ENCODE data around the gene SOX30. TPM values are rescaled to one million over a fixed set of nuclear protein-coding genes. Genes with fewer than 3 reads are reported as not detected.
A peak's percentile ranks its signal among the peaks of the same experiment; 100 is the strongest.

SOX30 gene
- polyA plus RNA-seq, 2 of the 4 experiments (the other 2 are of a cell fraction) = 0.08 to 0.10 TPM

DNA sequence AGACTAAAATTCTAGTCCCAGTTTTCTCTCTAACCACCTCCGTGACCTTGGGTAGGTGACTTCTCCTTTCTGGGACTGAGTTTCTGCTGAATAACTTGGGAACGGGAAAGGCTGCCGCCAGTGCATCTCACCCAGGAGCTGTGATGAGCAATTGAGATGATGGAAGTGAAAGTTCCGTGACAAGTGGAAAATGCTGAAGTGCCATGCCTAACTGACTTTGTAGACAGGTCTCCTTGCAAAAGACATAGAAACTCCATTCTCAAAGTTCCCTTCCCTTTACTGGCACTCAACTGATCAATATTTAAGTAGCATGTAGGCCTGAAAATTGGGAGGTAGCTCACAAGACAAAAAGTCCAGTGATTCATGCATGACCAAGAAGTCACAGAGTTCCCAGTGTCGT lies 70.3 kb downstream of the SOX30 start (continued):
- TF ChIP-seq CTCF (IDR thresholded peaks at IDR 0.05) = no peak
- TF ChIP-seq FOXS1 (CRISPR knock-in tag; IDR thresholded peaks at IDR 0.05) = no peak

DNA sequence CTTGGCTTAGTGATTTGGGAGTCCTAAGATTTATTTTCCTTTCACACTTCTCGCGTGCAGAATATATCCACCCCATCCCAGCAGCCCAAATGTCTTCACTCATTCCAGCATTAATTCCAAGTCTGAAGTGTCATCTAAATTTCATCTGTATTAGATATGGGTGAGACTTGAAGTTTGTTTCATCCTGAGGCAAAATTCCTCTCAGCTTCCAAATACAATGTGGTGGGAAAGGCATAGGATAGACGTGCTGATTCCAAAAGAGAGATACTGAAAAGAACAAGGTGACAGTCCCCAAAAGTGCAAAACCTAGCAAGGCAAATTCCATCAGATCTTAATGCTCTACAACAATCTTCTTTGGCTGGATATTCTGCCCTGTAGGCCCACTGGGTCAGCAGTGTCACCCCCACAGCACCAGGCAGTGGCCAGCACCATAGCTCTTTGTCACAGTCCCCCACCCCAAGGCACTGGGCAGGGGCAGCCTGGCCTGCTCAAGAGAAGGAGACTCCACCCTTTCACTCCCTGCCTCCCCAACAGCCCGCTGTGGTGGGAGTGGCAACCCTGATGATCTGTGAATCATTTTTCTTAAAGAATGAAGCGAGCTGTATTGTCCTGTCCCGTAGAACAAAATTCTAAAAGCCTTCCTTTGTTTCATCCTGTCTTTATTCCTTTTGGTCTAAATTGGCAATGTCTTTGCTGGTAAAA lies 74.0 kb downstream of the SOX30 start:
- WGBS (ENCODE audit: missing lambda C conversion rate) = 88% methylated on average over 6 of the region's 6 CpGs
- TF ChIP-seq ZNF302 (CRISPR knock-in tag; IDR thresholded peaks at IDR 0.05) = no peak
- no peak for TF ChIP-seq KDM5A (IDR thresholded peaks at IDR 0.05)
- no peak for TF ChIP-seq RAD21 (conservative IDR thresholded peaks at IDR 0.05 in 1 of 2, IDR thresholded peaks at IDR 0.05 in 1 of 2)
- TF ChIP-seq MAZ (IDR thresholded peaks at IDR 0.05; ENCODE audit: borderline replicate concordance, low read depth, low read length) = no peak
- ATAC-seq = no peak
- Histone ChIP-seq H3K4me1 (peaks cover 11% of the 10 kb centered on the region; the same call in 1 of the 3 replicates), H3K4me3 (no peak overlapping the region), H3K9me3 (no peaks in the 10 kb centered on the region), H3K4me2 (no peak overlapping the region), H3K27ac (no peak overlapping the region)
- CTCF ChIA-PET = interaction anchor here (0.6 to 1.3 kb wide), 2 partner anchors 18 to 89 kb away, joined by 3 to 4 read pairs; no protein-coding TSS in a partner anchor
- FAIRE-seq = no peak
- no peak for DNase-seq (ENCODE audit: low read depth in 1 of 2, low spot score in 1 of 2)
- POLR2A ChIA-PET = no interaction called here

GRCh38 chr5:157576678-157577077 lies 75.6 kb downstream of the SOX30 start:
- Histone ChIP-seq H3K27ac (peak overlapping the region in 1 of 2 experiments; percentile 94; a peak in 3 of 6 replicates), H3K4me3 (no peak overlapping the region), H3K9me3 (no peaks in the 10 kb centered on the region), H3K4me1 (peaks cover 11% of the 10 kb centered on the region; the same call in 1 of the 3 replicates), H3K4me2 (peak overlapping the region; percentile 83; the same call in 1 of the 3 replicates)
- CTCF ChIA-PET = interaction anchor here (0.9 kb wide), 1 partner anchor 74 kb away, joined by 3 read pairs; no protein-coding TSS in a partner anchor
- POLR2A ChIA-PET = interaction anchor here (1.2 kb wide), 1 partner anchor 155 kb away, joined by 6 read pairs; the partner anchor contains the start of gene THG1L
- 81% methylated on average over 4 of the region's 4 CpGs for WGBS (ENCODE audit: missing lambda C conversion rate)
- no peak for TF ChIP-seq RCOR1 (IDR thresholded peaks at IDR 0.05; ENCODE audit: low read depth, low read length)
- no peak for TF ChIP-seq RARB (CRISPR knock-in tag; IDR thresholded peaks at IDR 0.05)
- TF ChIP-seq MYC (IDR thresholded peaks at IDR 0.05; ENCODE audit: borderline replicate concordance, low read length) = no peak
- TF ChIP-seq, protein P1, sequence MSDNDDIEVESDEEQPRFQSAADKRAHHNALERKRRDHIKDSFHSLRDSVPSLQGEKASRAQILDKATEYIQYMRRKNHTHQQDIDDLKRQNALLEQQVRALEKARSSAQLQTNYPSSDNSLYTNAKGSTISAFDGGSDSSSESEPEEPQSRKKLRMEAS (IDR thresholded peaks at IDR 0.05) = no peak
- TF ChIP-seq ZSCAN20 (CRISPR knock-in tag; IDR thresholded peaks at IDR 0.05) = no peak
- TF ChIP-seq POLR2AphosphoS2 (conservative IDR thresholded peaks at IDR 0.05; ENCODE audit: low read length) = no peak
- TF ChIP-seq ESRRA (IDR thresholded peaks at IDR 0.05; ENCODE audit: borderline replicate concordance, low read length) = no peak
- no peak for TF ChIP-seq JUN (IDR thresholded peaks at IDR 0.05)
- no peak for TF ChIP-seq KDM1A (IDR thresholded peaks at IDR 0.05; ENCODE audit: low read depth)
- TF ChIP-seq POLR2A (IDR thresholded peaks at IDR 0.05; ENCODE audit: low read length) = no peak
- TF ChIP-seq FOXS1 (CRISPR knock-in tag; IDR thresholded peaks at IDR 0.05) = no peak
- TF ChIP-seq EHF (CRISPR knock-in tag; IDR thresholded peaks at IDR 0.05) = no peak
- TF ChIP-seq CTCF (IDR thresholded peaks at IDR 0.05) = no peak
- no peak for TF ChIP-seq ATOH8 (CRISPR knock-in tag; IDR thresholded peaks at IDR 0.05; ENCODE audit: low read depth)
- no peak for DNase-seq (ENCODE audit: low read depth in 1 of 2, low spot score in 1 of 2)
- no peak for ATAC-seq
- no peak for FAIRE-seq

Small RNA genes lying within 50 kb of the gene (small RNA-seq; reads per million reads assigned to genes)
- gene RNU6-390P = 0 reads per million in 6 experiments

Other genes starting within 250 kb of the SOX30 start
- gene NIPAL4, start 192.2 kb downstream of the SOX30 start, polyA plus RNA-seq (2011; rRNA removed) = 8.6 and 9.5 TPM in 2 replicates
- gene NIPAL4, start 192.2 kb downstream of the SOX30 start, polyA plus RNA-seq (2017; fragmentation: RNase III; extraction: RNeasy Plus Mini Kit Qiagen cat#74134 plus additional on column Dnase treatment) = 8.8 to 10.2 TPM (median 8.9 TPM) in 3 replicates
- 7.7 and 9.7 TPM in 2 replicates for gene ADAM19, start 76.7 kb downstream of the SOX30 start, polyA plus RNA-seq (2011; rRNA removed)
- 13.1 to 17.5 TPM (median 15.2 TPM) in 3 replicates for gene ADAM19, start 76.7 kb downstream of the SOX30 start, polyA plus RNA-seq (2017; fragmentation: RNase III; extraction: RNeasy Plus Mini Kit Qiagen cat#74134 plus additional on column Dnase treatment)
- gene C5orf52, start 19.1 kb upstream of the SOX30 start, polyA plus RNA-seq (2011; rRNA removed) = not detected in 2 replicates
- not detected in 3 replicates for gene C5orf52, start 19.1 kb upstream of the SOX30 start, polyA plus RNA-seq (2017; fragmentation: RNase III; extraction: RNeasy Plus Mini Kit Qiagen cat#74134 plus additional on column Dnase treatment)
- gene THG1L, start 79.0 kb upstream of the SOX30 start, polyA plus RNA-seq (2011; rRNA removed) = 31.9 and 45.6 TPM in 2 replicates
- gene THG1L, start 79.0 kb upstream of the SOX30 start, polyA plus RNA-seq (2017; fragmentation: RNase III; extraction: RNeasy Plus Mini Kit Qiagen cat#74134 plus additional on column Dnase treatment) = 36.9 to 43.7 TPM (median 39.3 TPM) in 3 replicates
- gene LSM11, start 91.3 kb upstream of the SOX30 start, polyA plus RNA-seq (2011; rRNA removed) = 3.7 and 4.1 TPM in 2 replicates
- gene LSM11, start 91.3 kb upstream of the SOX30 start, polyA plus RNA-seq (2017; fragmentation: RNase III; extraction: RNeasy Plus Mini Kit Qiagen cat#74134 plus additional on column Dnase treatment) = 2.7 to 2.9 TPM (median 2.8 TPM) in 3 replicates
- 185 and 240 TPM in 2 replicates for gene CLINT1, start 206.7 kb upstream of the SOX30 start, polyA plus RNA-seq (2011; rRNA removed)
- 89.7 to 93.1 TPM (median 92.0 TPM) in 3 replicates for gene CLINT1, start 206.7 kb upstream of the SOX30 start, polyA plus RNA-seq (2017; fragmentation: RNase III; extraction: RNeasy Plus Mini Kit Qiagen cat#74134 plus additional on column Dnase treatment)

Measured in A549 (cell line).